Epithelial cell of proximal tubule (primary cell): ENCODE results near the gene SCARF1. TPM values are rescaled to one million over a fixed set of nuclear protein-coding genes. Genes with fewer than 3 reads are reported as not detected.
"Not testable (repeated sequence)": the region's sequence is repeated elsewhere in the genome, so short reads cannot be mapped to it uniquely, and the experiment has no call there.

ENCODE experiments used
- DNase-seq: peaks from one replicate; pipeline ENCODE4 v3.0.0-alpha.2; 2011; ENCODE audit warnings: low read depth
- H3K4me3 ChIP-seq: 2 replicates; pipeline ENCODE4 v1.5.1; 2011; ENCODE audit warnings: low read depth, mild to moderate bottlenecking, low read length
- CTCF ChIP-seq: conservative IDR thresholded peaks from 2 replicates; pipeline ENCODE4 v1.5.1; 2012; ENCODE audit warnings: low read depth, mild to moderate bottlenecking, low read length
- total RNA-seq: library from RNA; depleted of rRNA; stranded (reverse); fragments of >200 nt; gene quantifications from 2 replicates; pipeline ENCODE4 v1.2.3, GENCODE V29; 2015

The SCARF1 gene
- total RNA-seq, 1 donor from 2014 or later, result 14.5 TPM

DNA sequence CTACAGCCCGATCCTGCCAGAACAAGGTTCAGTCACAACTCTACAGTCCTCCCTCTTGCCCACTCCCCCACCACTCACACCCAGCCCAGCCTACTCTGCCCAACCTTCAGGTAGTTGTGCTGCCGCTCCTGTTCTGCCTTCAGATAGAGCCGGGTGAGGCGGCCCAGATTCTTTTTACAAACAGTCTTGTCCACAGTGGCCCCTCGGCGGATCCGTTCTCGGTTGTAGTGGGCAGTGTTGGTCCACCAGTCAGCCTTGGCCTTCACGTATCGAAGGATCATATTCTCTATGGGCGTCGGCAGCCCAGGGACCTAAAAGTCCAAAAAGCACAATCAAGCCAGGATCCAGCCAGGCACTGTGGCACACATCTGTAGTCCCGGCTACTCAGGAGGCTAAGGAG lies 30.9 kb upstream of the SCARF1 start:
- H3K4me3 ChIP-seq, result no peak overlapping the region
- TF ChIP-seq CTCF, result no peak
- DNase-seq, result no peak

- TF ChIP-seq CTCF, result no peak
- no peak overlapping the region for H3K4me3 ChIP-seq
- DNase-seq, result no peak
Observed at GRCh38 chr17:1673041-1673785, 27.7 kb upstream of the SCARF1 start.

- H3K4me3 ChIP-seq, DNase-seq: not testable (repeated sequence)
Observed at GRCh38 chr17:1663934-1664333, 18.4 kb upstream of the SCARF1 start.

- no peak for TF ChIP-seq CTCF
- no peak for DNase-seq
- no peak overlapping the region for H3K4me3 ChIP-seq
Observed at GRCh38 chr17:1661045-1661444, 15.5 kb upstream of the SCARF1 start.

DNA sequence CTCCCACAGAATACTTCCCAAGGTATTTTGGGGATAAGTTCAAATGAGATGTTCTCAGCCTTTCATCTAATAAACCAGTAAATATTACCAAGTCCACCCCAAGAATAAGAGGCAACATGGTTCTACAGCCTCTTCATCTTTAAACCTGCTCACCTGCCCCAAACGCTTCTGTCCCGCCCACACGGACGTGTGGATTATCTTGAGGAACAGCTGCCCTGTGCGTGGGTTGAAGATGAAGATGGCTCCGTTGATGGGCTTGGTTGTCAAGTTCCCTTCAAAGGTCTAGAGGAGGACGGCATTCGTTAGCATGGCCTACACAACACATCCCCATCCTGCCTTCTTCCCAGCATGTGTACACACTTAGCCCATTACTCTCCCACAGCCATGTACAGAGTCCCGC lies 12.6 kb upstream of the SCARF1 start:
- no peak overlapping the region for H3K4me3 ChIP-seq
- DNase-seq, result no peak
- no peak for TF ChIP-seq CTCF

DNA sequence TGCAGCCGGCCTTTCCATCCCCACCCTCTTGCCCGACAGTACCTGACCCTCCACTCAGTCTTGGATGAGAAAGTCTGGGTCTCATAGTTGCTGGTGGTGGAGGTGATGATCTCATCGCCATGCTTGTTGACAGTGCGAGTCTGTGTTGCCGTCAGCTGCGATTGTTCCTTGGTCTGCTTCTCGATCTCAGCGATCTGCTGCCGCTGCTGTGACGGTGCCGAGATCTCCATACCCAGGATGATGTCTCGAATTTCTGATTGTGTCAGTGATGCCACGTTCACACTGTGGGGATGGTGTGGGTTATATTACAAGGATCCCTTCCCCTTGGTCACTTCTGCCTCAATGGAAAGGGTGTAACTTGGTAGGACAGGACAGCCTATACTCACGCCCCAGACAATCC lies 8.2 kb upstream of the SCARF1 start:
- no peak for TF ChIP-seq CTCF
- DNase-seq, result no peak

GRCh38 chr17:1652794-1653193 lies 7.3 kb upstream of the SCARF1 start:
- not testable (repeated sequence) for H3K4me3 ChIP-seq, DNase-seq

More for the DNA sequence above, 8.2 kb upstream of the SCARF1 start:
- H3K4me3 ChIP-seq, result no peak overlapping the region

GRCh38 chr17:1651559-1651844 lies 6.0 kb upstream of the SCARF1 start:
- DNase-seq, result no peak
- no peak for TF ChIP-seq CTCF
- H3K4me3 ChIP-seq, result no peak overlapping the region
